SK-N-SH (cell line): ENCODE data around the gene TCL1B. TPM values are rescaled to one million over a fixed set of nuclear protein-coding genes. Genes with fewer than 3 reads are reported as not detected.

Experiments used
- CTCF ChIA-PET: fragments of 300-600, 350-600 bp; formaldehyde crosslinking; extraction: SDS; loops from one replicate; lab custom pipeline; 2021; lab: Yijun Ruan, JAX
- POLR2A ChIA-PET: fragments of 350-600 bp; sonication (Branson Sonifier 250); formaldehyde crosslinking; extraction: SDS; loops from one replicate; lab custom pipeline; 2020; ENCODE audit warnings: antibody characterized with exemption, inconsistent platforms; lab: Yijun Ruan, JAX
- DNase-seq: peaks from one replicate; pipeline ENCODE4 v3.0.0; 2012
- H2AFZ ChIP-seq: fragments of 200-600 bp; sonication (generic); 2 replicates; pipeline ENCODE4 v1.8.1; 2016; ENCODE audit warnings: antibody characterized with exemption, mild to moderate bottlenecking, low read depth
- H3F3A ChIP-seq: fragments of 200-600 bp; sonication (generic); replicated peaks from 2 replicates; pipeline ENCODE3; 2016; ENCODE audit warnings: antibody characterized with exemption, mild to moderate bottlenecking; ENCODE audit not compliant: insufficient read depth
- H3K27ac ChIP-seq, 2 experiments: fragments of 200-500 bp in 1 of 2; fragments of 200-600 bp in 1 of 2; sonication (Bioruptor generic) in 1 of 2; sonication (generic), shearing (Covaris generic) in 1 of 2; 2 replicates each; pipeline versions ENCODE4 v1.5.1 to v1.6.1; 2014 to 2016; ENCODE audit warnings: low read depth in 2 of 2, inconsistent platforms in 1 of 2, low read length in 1 of 2, mild to moderate bottlenecking in 1 of 2, mixed read lengths in 1 of 2
- H3K27me3 ChIP-seq: fragments of 200-600 bp; sonication (generic), shearing (Covaris generic); 2 replicates; pipeline ENCODE4 v1.6.1; 2016; ENCODE audit warnings: mixed run types; ENCODE audit not compliant: insufficient read depth
- H3K36me3 ChIP-seq, 2 experiments: fragments of 200-500 bp in 1 of 2; fragments of 200-600 bp in 1 of 2; sonication (Bioruptor generic) in 1 of 2; sonication (generic) in 1 of 2; replicated peaks in 1 of 2; 2 replicates each; pipeline versions ENCODE3 to v1.5.1; 2014 to 2016; ENCODE audit warnings: low read length in 1 of 2, mild to moderate bottlenecking in 1 of 2; ENCODE audit not compliant: insufficient read depth in 2 of 2, control insufficient read depth in 1 of 2
- H3K4me1 ChIP-seq, 2 experiments: fragments of 200-500 bp in 1 of 2; fragments of 200-600 bp in 1 of 2; sonication (Bioruptor generic) in 1 of 2; sonication (generic), shearing (Covaris generic) in 1 of 2; 2 replicates each; pipeline versions ENCODE4 v1.5.1 to v1.6.1; 2014 to 2016; ENCODE audit warnings: low read depth in 1 of 2, low read length in 1 of 2, mixed run types in 1 of 2; ENCODE audit not compliant: insufficient read depth in 2 of 2, control insufficient read depth in 1 of 2
- H3K4me2 ChIP-seq: fragments of 200-600 bp; sonication (generic), shearing (Covaris generic); 2 replicates; pipeline ENCODE4 v1.6.1; 2017; ENCODE audit warnings: mixed run types
- H3K4me3 ChIP-seq, 2 experiments: fragments of 200-500 bp in 1 of 2; fragments of 200-600 bp in 1 of 2; sonication (Bioruptor generic) in 1 of 2; sonication (generic), shearing (Covaris generic) in 1 of 2; 2 replicates each; pipeline versions ENCODE4 v1.5.1 to v1.8.1; 2014 to 2016; ENCODE audit warnings: low read depth in 2 of 2, inconsistent platforms in 1 of 2, low read length in 1 of 2, mild to moderate bottlenecking in 1 of 2, mixed read lengths in 1 of 2, moderate library complexity in 1 of 2
- H3K79me2 ChIP-seq: fragments of 200-600 bp; sonication (generic); 2 replicates; pipeline ENCODE4 v1.8.1; 2017; ENCODE audit warnings: mild to moderate bottlenecking; ENCODE audit not compliant: insufficient read depth
- H3K9ac ChIP-seq: fragments of 200-600 bp; sonication (generic); 2 replicates; pipeline ENCODE4 v1.6.1; 2017; ENCODE audit warnings: mixed run types
- H3K9me2 ChIP-seq: fragments of 200-600 bp; sonication (generic); 2 replicates; pipeline ENCODE4 v1.6.1; 2017; ENCODE audit warnings: mixed run types
- H3K9me3 ChIP-seq: fragments of 200-600 bp; sonication (generic); 2 replicates; pipeline ENCODE4 v1.6.1; 2017; ENCODE audit warnings: mixed run types, mild to moderate bottlenecking, moderate library complexity
- H4K20me1 ChIP-seq: fragments of 200-600 bp; sonication (generic); 2 replicates; pipeline ENCODE4 v1.6.1; 2017; ENCODE audit warnings: mild to moderate bottlenecking, mixed run types; ENCODE audit not compliant: insufficient read depth
- CHD2 ChIP-seq: fragments of 150-350 bp; IDR thresholded peaks from 2 replicates; pipeline ENCODE4 v1.6.1; 2018; ENCODE audit warnings: low read length; ENCODE audit not compliant: partially characterized antibody
- ELF1 ChIP-seq: IDR thresholded peaks from 2 replicates; pipeline ENCODE4 v1.4.0; 2012
- EZH2phosphoT487 ChIP-seq: fragments of 200-600 bp; sonication (generic); IDR thresholded peaks from 2 replicates; pipeline ENCODE4 v1.6.1; 2017; ENCODE audit warnings: low read depth, mixed run types, mild to moderate bottlenecking, antibody characterized with exemption, moderate library complexity, borderline replicate concordance
- FOSL2 ChIP-seq: IDR thresholded peaks from 2 replicates; pipeline ENCODE4 v1.4.0; 2012; ENCODE audit warnings: low read depth, mild to moderate bottlenecking, moderate library complexity, borderline replicate concordance
- FOXJ3 ChIP-seq: sonication (generic); formaldehyde crosslinking; IDR thresholded peaks from 2 replicates; pipeline ENCODE4 v1.5.1; 2020; ENCODE audit warnings: mild to moderate bottlenecking, missing genetic modification reagents
- GABPA ChIP-seq: IDR thresholded peaks from 2 replicates; pipeline ENCODE4 v1.4.0; 2012; ENCODE audit warnings: low read depth, mild to moderate bottlenecking
- GATA2 ChIP-seq: sonication (generic); formaldehyde crosslinking; IDR thresholded peaks from 2 replicates; pipeline ENCODE4 v1.5.0; 2020; ENCODE audit warnings: mild to moderate bottlenecking, missing genetic modification reagents
- PBX3 ChIP-seq: IDR thresholded peaks from 2 replicates; pipeline ENCODE4; 2012
- POLR2AphosphoS5 ChIP-seq: IDR thresholded peaks from 2 replicates; pipeline ENCODE4 v1.6.1; 2012; ENCODE audit warnings: low read depth, low read length
- RAD21 ChIP-seq: IDR thresholded peaks from 2 replicates; pipeline ENCODE4 v1.6.1; 2012; ENCODE audit warnings: mild to moderate bottlenecking, low read length
- RFX5 ChIP-seq: IDR thresholded peaks from 2 replicates; pipeline ENCODE4 v1.6.1; 2012; ENCODE audit warnings: mild to moderate bottlenecking, improper control_type of control experiment, low read length
- RXRA ChIP-seq: IDR thresholded peaks from 2 replicates; pipeline ENCODE4 v1.4.0; 2012; ENCODE audit warnings: low read depth, mild to moderate bottlenecking, borderline replicate concordance
- SMC3 ChIP-seq: IDR thresholded peaks from 2 replicates; pipeline ENCODE4 v1.6.1; 2012; ENCODE audit warnings: low read depth, low read length, improper control_type of control experiment
- TAF1 ChIP-seq: IDR thresholded peaks from 2 replicates; pipeline ENCODE4 v1.6.1; 2012; ENCODE audit warnings: low read depth, mild to moderate bottlenecking, low read length, moderate library complexity, borderline replicate concordance
- USF1 ChIP-seq: IDR thresholded peaks from 2 replicates; pipeline ENCODE4 v1.4.0; 2012; ENCODE audit warnings: low read depth, borderline replicate concordance
- USF2 ChIP-seq: fragments of 150-350 bp; IDR thresholded peaks from 2 replicates; pipeline ENCODE4 v1.6.1; 2017; ENCODE audit warnings: antibody characterized with exemption, low read length, low read depth, borderline replicate concordance
- YY1 ChIP-seq: IDR thresholded peaks from 2 replicates; pipeline ENCODE4 v1.4.0; 2012; ENCODE audit warnings: low read depth, mild to moderate bottlenecking
- ZBTB33 ChIP-seq: IDR thresholded peaks from 2 replicates; pipeline ENCODE4 v1.4.0; 2012; ENCODE audit warnings: low read depth, borderline replicate concordance
- WGBS: methylation state at CpG from one replicate; pipeline ENCODE4 v1.1.6; 2017; ENCODE audit warnings: low lambda C conversion rate; 5-methylcytosine and 5-hydroxymethylcytosine counted together
- polyA plus RNA-seq, 3 experiments: library from polyadenylated mRNA; depleted of rRNA; stranded (reverse); fragments of >200 nt; gene quantifications; 2 replicates each; pipeline ENCODE4 v1.2.3, GENCODE V29; 2012

The TCL1B gene
- polyA plus RNA-seq, 1 of the 3 experiments (the other 2 are of a cell fraction) = not detected

- ChIA-PET CTCF (interaction anchor here (0.6 to 1.7 kb wide), 2 partner anchors 19 to 131 kb away, joined by 3 read pairs; no protein-coding TSS in a partner anchor), POLR2A (no interaction called here)
- no peaks in the 10 kb centered on the region for H3K4me1 ChIP-seq
- no peak overlapping the region for H3K4me2 ChIP-seq
- H3K9me2 ChIP-seq = no peaks in the 10 kb centered on the region
- DNase-seq = no peak
- H3K9ac ChIP-seq = no peak overlapping the region
- no peaks in the 10 kb centered on the region for H3K9me3 ChIP-seq
- WGBS = 0% methylated on average over 5 of the region's 5 CpGs
- H3K27me3 ChIP-seq = no peaks in the 10 kb centered on the region
- TF ChIP-seq GABPA (no peak), POLR2AphosphoS5 (no peak), ELF1 (no peak), USF1 (no peak), ZBTB33 (no peak), RFX5 (no peak), PBX3 (no peak), EZH2phosphoT487 (no peak), RAD21 (no peak), TAF1 (no peak), YY1 (no peak), USF2 (no peak)
- H3K36me3 ChIP-seq = no peaks in the 10 kb centered on the region
- no peak overlapping the region for H3K27ac ChIP-seq
- no peak overlapping the region for H2AFZ ChIP-seq
- H3K79me2 ChIP-seq = no peaks in the 10 kb centered on the region
- no peaks in the 10 kb centered on the region for H3F3A ChIP-seq
- no peak overlapping the region for H3K4me3 ChIP-seq
- H4K20me1 ChIP-seq = no peaks in the 10 kb centered on the region
These were observed 54.8 kb downstream of the TCL1B start for GRCh38 chr14:95741038-95741490.

- H4K20me1 ChIP-seq = no peaks in the 10 kb centered on the region
- H3K9me3 ChIP-seq = no peaks in the 10 kb centered on the region
- H3K27me3 ChIP-seq = no peaks in the 10 kb centered on the region
- H3K4me2 ChIP-seq = no peak overlapping the region
- H3K79me2 ChIP-seq = no peaks in the 10 kb centered on the region
- H2AFZ ChIP-seq = no peak overlapping the region
- ChIA-PET CTCF (no interaction called here), POLR2A (no interaction called here)
- no peak overlapping the region for H3K27ac ChIP-seq
- no peaks in the 10 kb centered on the region for H3K9me2 ChIP-seq
- no peak for DNase-seq
- H3K9ac ChIP-seq = no peak overlapping the region
- H3F3A ChIP-seq = no peaks in the 10 kb centered on the region
- H3K36me3 ChIP-seq = no peaks in the 10 kb centered on the region
- no peak overlapping the region for H3K4me3 ChIP-seq
- H3K4me1 ChIP-seq = no peaks in the 10 kb centered on the region
- WGBS = 36% methylated on average over 4 of the region's 4 CpGs
- TF ChIP-seq ZBTB33 = no peak
- no peak for TF ChIP-seq FOXJ3 (CRISPR knock-in tag)
- TF ChIP-seq CHD2 = no peak
- no peak for TF ChIP-seq YY1
- no peak for TF ChIP-seq RXRA
- TF ChIP-seq RFX5 = no peak
- TF ChIP-seq ELF1 = no peak
- no peak for TF ChIP-seq FOSL2
- TF ChIP-seq SMC3 = no peak
- no peak for TF ChIP-seq RAD21
- no peak for TF ChIP-seq GATA2 (CRISPR knock-in tag)
- no peak for TF ChIP-seq PBX3
- no peak for TF ChIP-seq EZH2phosphoT487
These were observed 55.6 kb downstream of the TCL1B start for GRCh38 chr14:95741781-95742180.
